ENCODE results near the gene BRD1. TPM values are rescaled to one million over a fixed set of nuclear protein-coding genes. Genes with fewer than 3 reads are reported as not detected.

BRD1 gene
- total RNA-seq, 4 donors from 2014 or later = 15.6 to 25.2 (median 18.1) TPM

- in situ Hi-C loops (cut with MboI; ENCODE audit: low sequenced_read_pairs in 4 of 4) (loop anchor here in 1 of 4 donors (25.0 kb wide), 1 partner anchor 106 kb away; no protein-coding TSS in a partner anchor), intact Hi-C loops (cut with DNase I; ENCODE audit: low total_unique reads) (loop anchor here (2.0 to 10.0 kb wide), 2 partner anchors 71 to 403 kb away; partner anchors contain the start of genes TRABD and ZBED4)
- Histone ChIP-seq H3K9me3 (no peaks in the 10 kb centered on the region), H3K4me3 (no peak overlapping the region), H3K36me3 (peaks cover 0 to 31% of the 10 kb centered on the region in 2 donors), H3K27me3 (no peaks in the 10 kb centered on the region), H3K27ac (peak overlapping the region in 1 of 4 donors; percentile 74), H3K4me1 (peaks cover 32 to 40% of the 10 kb centered on the region in 2 donors)
- ATAC-seq (no peak), DNase-seq (no peak)
- TF ChIP-seq CTCF (IDR thresholded peaks at IDR 0.05 in 4 of 5, conservative IDR thresholded peaks at IDR 0.05 in 1 of 5) = no peak
- TF ChIP-seq POLR2A (IDR thresholded peaks at IDR 0.05) = no peak
These were observed 46.3 kb downstream of the BRD1 start for GRCh38 chr22:49781289-49781782.

- in situ Hi-C loops (cut with MboI; ENCODE audit: low sequenced_read_pairs in 4 of 4) = loop anchor here in 1 of 4 donors (25.0 kb wide), 1 partner anchor 107 kb away; no protein-coding TSS in a partner anchor
- DNase-seq (no peak), ATAC-seq (no peak)
- Histone ChIP-seq H3K36me3 (peaks cover 0 to 36% of the 10 kb centered on the region in 2 donors), H3K9me3 (no peaks in the 10 kb centered on the region), H3K27ac (peak overlapping the region; percentile 22 to 74 (median 69)), H3K4me3 (no peak overlapping the region), H3K4me1 (peaks cover 30 to 36% of the 10 kb centered on the region in 2 donors), H3K27me3 (no peaks in the 10 kb centered on the region)
- TF ChIP-seq POLR2A (IDR thresholded peaks at IDR 0.05) (no peak), CTCF (IDR thresholded peaks at IDR 0.05 in 4 of 5, conservative IDR thresholded peaks at IDR 0.05 in 1 of 5) (no peak)
- intact Hi-C loops (cut with DNase I; ENCODE audit: low total_unique reads) = loop anchor here (2.0 to 10.0 kb wide), 2 partner anchors 72 to 404 kb away; partner anchors contain the start of genes TRABD and ZBED4
These were observed 46.9 kb downstream of the BRD1 start for GRCh38 chr22:49780698-49781288.

GRCh38 chr22:49779853-49780697 is 47.6 kb downstream of the BRD1 start:
- Histone ChIP-seq H3K9me3 (no peaks in the 10 kb centered on the region), H3K27ac (peak overlapping the region; percentile 22 to 74 (median 69)), H3K27me3 (no peaks in the 10 kb centered on the region), H3K36me3 (peaks cover 0 to 43% of the 10 kb centered on the region in 2 donors), H3K4me3 (no peak overlapping the region), H3K4me1 (peaks cover 23 to 29% of the 10 kb centered on the region in 2 donors)
- ATAC-seq = peak; percentile 81 to 83
- TF ChIP-seq CTCF (IDR thresholded peaks at IDR 0.05 in 4 of 5, conservative IDR thresholded peaks at IDR 0.05 in 1 of 5) (no peak), POLR2A (IDR thresholded peaks at IDR 0.05) (no peak)
- in situ Hi-C loops (cut with MboI; ENCODE audit: low sequenced_read_pairs in 4 of 4) = loop anchor here in 2 of 4 donors (10.0 to 25.0 kb wide), 2 partner anchors 107 to 135 kb away; partner anchors contain the start of genes ALG12 (in 1 of the 2) and CRELD2 (in 1 of the 2)
- intact Hi-C loops (cut with DNase I; ENCODE audit: low total_unique reads) = loop anchor here (2.0 to 10.0 kb wide), 2 partner anchors 73 to 405 kb away; partner anchors contain the start of genes TRABD and ZBED4
- DNase-seq = peak; percentile 47 to 77

- in situ Hi-C loops (cut with MboI; ENCODE audit: low sequenced_read_pairs in 4 of 4) = loop anchor here in 2 of 4 donors (10.0 to 25.0 kb wide), 2 partner anchors 108 to 136 kb away; partner anchors contain the start of genes ALG12 (in 1 of the 2) and CRELD2 (in 1 of the 2)
- intact Hi-C loops (cut with DNase I; ENCODE audit: low total_unique reads) = no loop called here
- TF ChIP-seq CTCF (IDR thresholded peaks at IDR 0.05 in 4 of 5, conservative IDR thresholded peaks at IDR 0.05 in 1 of 5) (no peak), POLR2A (IDR thresholded peaks at IDR 0.05) (no peak)
- Histone ChIP-seq H3K27ac (peak overlapping the region; percentile 22 to 74 (median 69)), H3K4me3 (no peak overlapping the region), H3K4me1 (peaks cover 23 to 24% of the 10 kb centered on the region in 2 donors), H3K27me3 (no peaks in the 10 kb centered on the region), H3K9me3 (no peaks in the 10 kb centered on the region), H3K36me3 (peaks cover 0 to 50% of the 10 kb centered on the region in 2 donors)
- DNase-seq = no peak
- peak in 1 of 2 donors; percentile 20 for ATAC-seq
These were observed 48.5 kb downstream of the BRD1 start for GRCh38 chr22:49779211-49779610.

Measured in gastrocnemius medialis (tissue), 4 donors.